Measurements from ENCODE around the gene DCT. TPM values are rescaled to one million over a fixed set of nuclear protein-coding genes. Genes with fewer than 3 reads are reported as not detected.
A peak's percentile ranks its signal among the peaks of the same experiment; 100 is the strongest.

Gene DCT
- polyA plus RNA-seq, 3 donors = 0.11 to 0.44 (median 0.28) TPM

DNA sequence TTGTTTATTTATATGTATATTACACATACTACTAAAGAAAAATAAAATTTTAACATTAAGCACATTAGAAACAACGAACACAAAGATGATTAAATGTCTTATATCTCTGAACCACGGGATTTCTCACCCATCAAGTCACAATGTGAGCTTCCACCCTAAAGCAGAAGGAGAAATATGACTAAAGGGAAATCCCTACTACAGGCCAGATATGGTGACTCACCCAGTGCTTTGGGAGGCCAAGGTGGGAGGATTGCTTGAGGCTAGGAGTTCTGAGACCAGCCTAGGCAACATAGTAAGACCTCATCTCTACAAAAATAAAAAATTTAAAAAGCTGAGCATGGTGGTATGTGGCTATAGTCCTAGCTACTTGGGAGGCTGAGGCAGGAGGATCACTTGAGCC is 24.6 kb downstream of the DCT start:
- DNase-seq (ENCODE audit: low read depth in 3 of 3, low spot score in 2 of 3) = no peak

DNA sequence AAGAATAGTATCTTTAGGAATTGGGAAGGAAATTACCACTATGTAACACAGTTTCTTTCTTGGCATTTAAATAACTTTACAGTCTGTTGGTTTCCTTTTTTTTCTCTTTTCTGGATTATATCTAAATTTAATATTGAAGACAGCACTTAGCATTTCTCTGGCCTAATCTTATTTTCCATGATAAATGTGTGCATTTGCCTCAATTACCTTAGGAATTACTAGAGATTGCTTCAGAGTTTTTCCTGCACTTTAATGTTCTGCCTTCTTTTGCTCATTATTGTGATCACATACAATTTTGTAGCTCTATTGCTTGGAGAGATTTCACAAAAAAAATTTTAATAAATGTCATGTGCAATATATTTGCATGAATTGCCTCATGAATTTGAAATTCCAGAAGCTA is 25.1 kb downstream of the DCT start:
- DNase-seq (ENCODE audit: low read depth in 3 of 3, low spot score in 2 of 3) = no peak

DNA sequence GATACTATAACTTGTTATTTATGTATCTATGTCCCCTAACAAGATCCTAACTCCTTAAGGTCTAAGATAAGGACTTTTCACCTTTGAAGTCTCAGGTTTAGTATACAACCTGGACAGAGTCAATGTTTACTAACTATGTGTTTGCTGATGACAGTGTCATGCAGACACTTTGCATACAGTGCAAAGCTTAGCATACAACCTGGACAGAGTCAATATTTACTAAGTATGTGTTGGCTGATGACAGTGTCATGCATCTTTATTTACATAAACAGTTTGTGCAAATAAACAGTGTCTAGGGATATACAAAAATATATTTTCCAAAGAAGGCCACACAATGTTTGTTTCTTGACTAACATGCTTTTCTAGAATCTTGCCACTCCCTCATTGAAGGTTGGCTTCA is 34.7 kb downstream of the DCT start:
- DNase-seq (ENCODE audit: low read depth in 3 of 3, low spot score in 2 of 3) = no peak

- DNase-seq (ENCODE audit: low read depth in 3 of 3, low spot score in 2 of 3) = peak; percentile 8 to 52 (median 25)
Measured at GRCh38 chr13:94435604-94436226, 43.8 kb downstream of the DCT start.

DNA sequence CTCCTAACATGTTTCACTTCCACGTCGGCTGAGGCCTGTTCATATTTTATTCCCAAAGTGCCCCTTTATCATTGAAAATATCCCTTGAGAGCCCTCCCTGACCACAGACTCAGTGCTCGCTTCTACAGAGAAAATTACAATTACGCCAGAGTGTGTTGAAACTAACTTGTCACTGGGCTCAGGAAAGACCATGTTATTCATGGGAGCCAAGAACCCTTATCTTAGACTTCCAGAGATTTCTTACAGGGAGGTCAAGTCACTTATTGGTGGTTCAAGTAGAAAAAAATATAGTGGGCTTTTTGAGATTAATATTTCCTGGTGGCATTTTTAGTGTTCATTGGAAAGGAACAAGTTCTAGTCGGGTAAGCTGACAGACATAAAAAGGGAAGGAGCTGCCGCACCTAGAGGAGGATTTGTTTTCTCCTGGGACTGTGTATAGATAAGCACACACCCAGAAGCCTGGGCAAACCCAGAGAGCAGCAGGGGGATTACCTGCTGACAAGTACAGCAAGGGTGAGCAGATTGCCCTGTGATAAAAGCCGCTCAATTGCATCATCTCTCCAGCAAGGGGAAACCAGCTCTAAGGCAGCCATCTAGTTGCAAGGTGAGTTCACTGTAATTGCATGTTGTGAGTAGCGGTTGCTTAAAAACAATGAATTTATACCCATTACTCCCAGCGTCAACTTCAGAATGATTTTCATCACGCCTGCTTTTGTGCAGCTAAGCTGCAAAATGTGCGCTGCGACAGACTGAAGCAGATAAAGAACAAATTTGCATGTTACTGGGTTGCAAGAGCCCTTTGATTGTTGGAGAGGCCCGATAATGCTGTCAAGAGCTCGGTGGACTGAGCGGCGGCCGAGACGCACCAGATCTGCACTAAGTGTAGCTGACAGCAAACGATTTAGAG is 46.2 kb downstream of the DCT start:
- DNase-seq (ENCODE audit: low read depth in 3 of 3, low spot score in 2 of 3) = no peak

DNA sequence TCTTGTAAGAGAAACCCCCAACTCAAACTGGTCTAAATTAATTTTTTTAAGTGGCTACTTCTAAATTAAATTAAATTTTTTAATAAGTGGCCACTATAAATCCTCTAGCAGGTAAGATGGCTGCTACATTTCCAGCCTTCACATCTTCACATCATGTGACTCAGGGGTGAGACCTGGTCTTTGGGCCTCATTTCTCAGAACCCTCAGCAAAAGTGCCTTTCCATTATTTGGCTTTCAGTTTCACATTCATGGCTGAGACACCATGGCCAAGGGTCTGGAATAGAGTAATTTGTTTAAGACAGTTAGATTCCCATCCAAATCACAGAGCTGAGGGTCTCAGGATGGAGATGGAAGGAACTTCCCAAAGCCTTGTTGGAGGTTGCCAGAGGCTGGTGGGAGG is 47.5 kb downstream of the DCT start:
- no peak for DNase-seq (ENCODE audit: low read depth in 3 of 3, low spot score in 2 of 3)

DNA sequence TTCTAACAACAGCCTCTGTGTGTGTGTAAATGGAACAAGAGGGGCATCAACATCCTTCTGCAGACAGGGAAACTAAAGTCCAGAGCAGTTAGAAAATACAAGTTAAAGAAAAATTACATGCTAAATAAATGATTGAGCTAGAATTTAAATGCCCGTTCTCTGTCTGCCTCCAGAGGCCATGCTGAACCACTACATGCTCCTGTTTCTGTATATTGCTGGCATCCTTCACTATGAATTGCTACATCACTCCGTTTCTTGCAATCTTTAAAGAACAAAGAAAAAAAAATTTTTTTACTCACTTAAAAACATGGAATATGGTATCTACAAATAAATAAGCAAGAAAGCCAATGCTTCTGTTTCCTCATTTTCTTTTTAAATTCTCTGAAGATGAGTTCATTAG is 47.9 kb downstream of the DCT start:
- DNase-seq (ENCODE audit: low read depth in 3 of 3, low spot score in 2 of 3) = no peak

DNA sequence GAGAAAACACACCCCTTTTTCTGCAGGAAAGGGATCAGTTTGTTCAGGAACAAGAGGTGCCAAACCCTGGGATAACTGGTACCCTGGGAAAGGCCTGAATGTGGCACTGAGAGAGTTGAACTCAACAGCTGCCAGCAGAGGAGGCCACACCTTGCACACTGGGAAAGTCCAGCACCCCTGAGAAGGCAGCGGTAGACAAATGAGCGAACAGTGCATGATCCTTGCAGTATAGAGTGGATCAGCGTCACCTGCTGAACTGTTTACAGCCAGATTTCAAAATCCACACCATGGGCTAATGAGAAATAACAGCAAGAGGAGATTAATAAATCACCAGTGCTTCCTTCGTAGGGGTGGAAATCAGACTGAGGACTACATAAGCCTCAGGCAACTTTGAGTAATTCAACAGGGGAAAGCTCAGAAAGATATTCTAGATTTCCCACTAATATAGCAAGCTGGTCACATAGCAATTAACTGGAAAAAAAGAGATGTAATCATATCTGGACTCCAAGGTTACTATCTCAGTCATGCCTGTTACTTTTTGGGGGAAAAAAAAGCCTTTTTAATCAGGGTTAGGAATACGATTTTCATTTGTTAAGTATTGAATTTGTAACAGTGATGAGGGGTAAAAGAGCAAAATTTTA is 52.0 kb downstream of the DCT start:
- no peak for DNase-seq (ENCODE audit: low read depth in 3 of 3, low spot score in 2 of 3)

GRCh38 chr13:94419925-94420305 is 59.6 kb downstream of the DCT start:
- no peak for DNase-seq (ENCODE audit: low read depth in 3 of 3, low spot score in 2 of 3)

- DNase-seq (ENCODE audit: low read depth in 3 of 3, low spot score in 2 of 3) = no peak
Measured at GRCh38 chr13:94419304-94419924, 60.1 kb downstream of the DCT start.

DNA sequence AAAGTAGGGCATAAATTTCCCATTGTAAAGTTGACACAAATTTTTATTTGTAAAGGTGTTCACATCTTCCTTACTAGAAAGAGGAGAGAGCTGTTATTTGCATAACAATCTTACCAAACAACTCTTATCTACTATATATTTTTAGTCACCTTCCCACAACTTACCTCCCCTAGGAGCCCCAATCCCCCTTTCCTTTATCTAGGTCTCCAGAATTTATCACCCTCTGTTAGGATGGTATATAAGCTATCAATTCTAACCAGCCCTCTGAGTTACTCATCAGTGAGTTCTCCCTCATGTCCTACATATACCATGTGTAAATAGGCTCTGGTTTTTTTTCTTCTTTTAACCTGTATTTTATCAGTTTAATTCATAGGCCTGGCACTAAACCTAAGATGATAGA is 62.2 kb downstream of the DCT start:
- DNase-seq (ENCODE audit: low read depth in 3 of 3, low spot score in 2 of 3) = no peak

DNA sequence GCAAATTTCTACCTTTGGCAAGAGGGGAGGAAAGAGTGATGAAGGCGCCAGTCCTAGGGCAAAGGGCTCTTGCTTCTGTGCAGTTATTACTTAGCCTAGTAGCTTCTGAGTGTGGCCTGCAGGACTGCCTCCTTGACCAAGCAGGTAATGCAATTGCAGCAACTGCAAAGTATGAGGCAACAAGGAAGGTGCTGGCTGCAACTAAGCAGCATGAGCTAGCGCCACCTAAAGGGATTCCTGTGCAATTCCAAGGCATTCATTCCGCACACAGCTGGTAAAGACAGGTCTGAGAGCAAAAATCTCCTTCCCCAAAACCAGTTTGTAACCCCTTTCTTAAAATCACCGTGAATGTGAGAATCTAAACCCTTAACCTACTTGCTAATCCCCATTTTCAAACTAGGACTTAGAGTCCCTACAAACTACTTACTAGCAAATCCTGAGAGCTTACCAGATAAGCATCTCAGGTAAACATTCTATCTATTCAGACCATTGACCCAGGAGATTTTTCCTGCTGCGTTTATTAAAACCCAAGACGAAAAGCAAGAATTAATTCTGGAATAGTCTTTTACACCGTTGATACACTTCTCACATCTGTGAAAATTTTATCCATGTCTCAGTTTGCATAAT is 62.9 kb downstream of the DCT start:
- DNase-seq (ENCODE audit: low read depth in 3 of 3, low spot score in 2 of 3) = no peak

DNA sequence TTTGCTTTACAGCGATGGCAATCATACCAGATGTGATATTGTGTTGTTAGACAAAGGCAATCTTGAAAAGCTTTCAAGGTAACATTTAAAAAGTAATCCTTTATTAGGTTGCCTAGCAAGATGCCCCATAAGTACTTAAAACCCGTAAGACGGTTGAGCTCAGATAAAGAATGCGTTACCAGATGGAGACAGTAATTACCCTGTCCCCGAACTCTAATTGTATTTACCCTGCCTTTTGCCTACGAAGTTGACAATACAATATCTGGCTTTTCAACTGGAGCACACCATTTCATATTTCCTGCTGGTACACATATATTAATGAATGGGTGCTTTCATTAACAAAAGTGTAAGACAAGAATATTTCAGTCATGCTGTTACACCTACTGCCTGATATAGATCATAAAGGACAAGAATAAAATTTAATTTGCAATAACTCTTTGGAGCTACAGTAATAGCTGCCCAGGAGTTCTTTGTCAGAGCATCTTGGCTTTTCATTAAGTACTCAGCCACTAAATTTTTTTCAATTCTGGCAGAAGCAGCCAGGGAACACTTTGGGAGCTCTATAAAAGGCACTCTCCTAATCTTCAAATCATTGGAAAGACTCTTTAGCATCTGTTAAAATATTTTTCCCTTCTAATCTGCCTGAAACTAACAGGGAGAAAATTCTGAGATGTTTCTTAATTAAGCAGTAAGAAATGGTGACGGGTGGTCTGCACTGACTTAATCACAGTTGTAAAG is 63.8 kb downstream of the DCT start:
- no peak for DNase-seq (ENCODE audit: low read depth in 3 of 3, low spot score in 2 of 3)

DNA sequence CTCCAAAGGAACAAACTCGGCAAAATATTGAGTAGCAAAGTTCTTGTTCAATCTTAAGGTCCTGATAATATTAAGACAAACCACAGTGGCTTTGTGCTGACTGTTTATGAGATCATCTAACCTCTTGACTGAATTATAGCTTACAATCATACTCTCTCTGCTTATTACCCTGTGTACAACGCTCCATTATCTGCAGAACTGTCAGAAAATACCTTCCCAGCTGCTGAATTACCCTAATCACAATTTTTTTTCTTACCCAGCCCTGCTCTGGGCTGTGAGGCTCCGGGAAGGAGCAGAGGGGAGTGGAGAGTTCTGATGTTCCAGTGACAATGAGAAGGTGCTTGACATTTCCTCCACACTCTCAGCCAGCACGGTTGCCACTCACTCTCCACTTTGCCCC is 64.8 kb downstream of the DCT start:
- no peak for DNase-seq (ENCODE audit: low read depth in 3 of 3, low spot score in 2 of 3)

DNA sequence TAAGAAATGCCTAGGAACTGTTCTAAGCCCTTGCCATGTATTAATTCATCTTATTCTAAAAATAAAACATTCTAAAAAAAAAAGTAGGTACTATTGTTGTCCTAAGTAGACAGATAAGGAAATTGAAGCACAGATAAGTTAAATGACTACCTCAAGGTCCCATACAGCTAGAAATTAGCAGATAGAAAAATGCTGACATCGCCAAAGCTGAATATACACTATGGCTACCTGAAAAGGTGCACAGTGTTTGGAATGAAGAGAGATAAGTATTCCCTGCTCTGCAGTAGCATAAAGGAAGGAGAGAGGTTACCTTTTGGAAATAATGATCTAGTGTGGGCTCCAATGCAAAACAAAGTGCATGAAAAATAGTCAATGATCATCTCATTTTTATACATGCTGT is 65.3 kb downstream of the DCT start:
- no peak for DNase-seq (ENCODE audit: low read depth in 3 of 3, low spot score in 2 of 3)

DNA sequence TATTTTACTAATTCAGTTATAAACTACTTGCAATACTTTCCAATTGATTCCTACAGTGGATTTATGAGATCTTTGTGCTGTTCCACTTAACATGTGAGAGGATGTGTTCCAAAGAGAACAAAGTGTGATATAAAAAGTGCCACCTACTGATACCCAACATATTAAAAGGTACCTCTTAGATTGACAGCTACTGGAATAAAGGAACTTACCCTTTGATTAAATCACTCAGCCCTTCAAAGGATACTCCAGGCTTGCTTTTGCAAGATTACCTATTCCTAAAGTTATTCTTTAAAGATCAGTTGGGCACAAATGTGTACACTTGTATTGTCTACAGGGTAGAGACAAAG is 65.9 kb downstream of the DCT start:
- DNase-seq (ENCODE audit: low read depth in 3 of 3, low spot score in 2 of 3) = no peak

- DNase-seq (ENCODE audit: low read depth in 3 of 3, low spot score in 2 of 3) = no peak
Measured at GRCh38 chr13:94412870-94413597, 66.4 kb downstream of the DCT start.

- no peak for DNase-seq (ENCODE audit: low read depth in 3 of 3, low spot score in 2 of 3)
Measured at GRCh38 chr13:94411747-94412146, 67.7 kb downstream of the DCT start.

- no peak for DNase-seq (ENCODE audit: low read depth in 3 of 3, low spot score in 2 of 3)
Measured at GRCh38 chr13:94408314-94409036, 71.0 kb downstream of the DCT start.
